Measurements from ENCODE around the gene CTR9. TPM values are rescaled to one million over a fixed set of nuclear protein-coding genes. Genes with fewer than 3 reads are reported as not detected.

CTR9 gene
- total RNA-seq, 2 donors from 2014 or later = 22.5 to 24.5 TPM

DNA sequence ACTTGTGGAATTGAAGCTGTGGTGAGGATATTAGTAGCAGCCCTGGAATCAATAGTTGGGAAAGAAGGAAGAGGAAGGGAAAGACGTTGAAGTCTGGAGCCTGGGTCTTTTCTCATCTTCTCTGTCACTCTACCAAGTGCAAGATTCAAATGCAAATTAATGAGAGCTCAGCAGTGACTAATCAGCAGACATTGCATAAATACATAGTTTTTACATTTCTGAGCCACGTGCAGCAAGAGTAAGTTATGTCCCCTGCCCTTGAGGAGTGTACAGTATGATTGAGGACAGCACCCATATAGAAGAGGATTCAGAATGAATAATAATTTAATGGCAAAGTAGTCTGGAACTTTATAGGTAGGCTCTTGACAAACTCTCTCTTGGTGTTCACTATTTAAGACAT is 23.8 kb downstream of the CTR9 start:
- intact Hi-C loops (cut with DNase I) = no loop called here
- no peak for DNase-seq
- no peak for ATAC-seq

DNA sequence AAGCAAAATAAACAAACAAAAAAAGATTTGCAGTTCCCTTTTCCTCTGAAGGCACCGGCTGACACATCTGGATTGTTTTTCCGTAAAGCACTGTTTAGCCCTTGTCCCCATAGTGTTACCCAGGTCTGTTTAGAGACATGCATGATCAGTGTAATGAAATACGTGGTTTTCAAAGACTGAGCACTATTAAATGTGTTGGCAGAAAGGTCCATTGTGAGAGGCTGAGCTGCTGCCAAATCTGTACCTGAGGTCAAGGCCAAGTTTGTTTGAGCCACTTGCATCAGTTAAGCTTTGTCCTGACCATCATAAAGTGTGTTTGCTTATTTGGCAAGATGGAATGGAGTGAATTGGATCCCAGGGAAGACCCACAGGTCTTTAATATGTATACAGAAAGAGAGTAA is 26.3 kb downstream of the CTR9 start:
- DNase-seq (no peak), ATAC-seq (no peak)
- intact Hi-C loops (cut with DNase I) = no loop called here

DNA sequence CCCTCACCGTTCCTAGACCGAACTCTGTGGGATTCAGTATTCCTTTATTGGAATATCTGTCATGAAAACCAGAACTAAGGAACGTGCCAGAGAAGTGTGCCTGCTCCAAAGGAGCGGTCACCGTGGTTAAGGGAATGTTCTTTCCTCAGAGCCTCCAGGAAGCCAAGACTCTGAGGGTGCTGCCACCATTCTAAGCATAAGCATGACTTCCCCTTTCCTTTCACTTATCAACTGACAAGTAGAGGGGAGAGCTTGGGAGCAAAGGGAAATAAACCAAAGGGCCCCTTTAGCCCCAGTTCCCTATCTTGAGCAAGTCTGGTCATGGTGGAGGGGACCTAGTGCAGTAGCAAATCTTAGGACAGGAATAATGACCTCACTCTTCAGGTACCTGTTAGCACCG is 26.8 kb downstream of the CTR9 start:
- intact Hi-C loops (cut with DNase I) = no loop called here
- ATAC-seq (peak in 1 of 2 donors; percentile 30), DNase-seq (no peak)

GRCh38 chr11:10778217-10778970 is 27.3 kb downstream of the CTR9 start:
- DNase-seq (peak; percentile 66), ATAC-seq (peak; percentile 81 to 90)
- intact Hi-C loops (cut with DNase I) = no loop called here

GRCh38 chr11:10779086-10779485 is 28.0 kb downstream of the CTR9 start:
- DNase-seq (no peak), ATAC-seq (no peak)
- intact Hi-C loops (cut with DNase I) = no loop called here

DNA sequence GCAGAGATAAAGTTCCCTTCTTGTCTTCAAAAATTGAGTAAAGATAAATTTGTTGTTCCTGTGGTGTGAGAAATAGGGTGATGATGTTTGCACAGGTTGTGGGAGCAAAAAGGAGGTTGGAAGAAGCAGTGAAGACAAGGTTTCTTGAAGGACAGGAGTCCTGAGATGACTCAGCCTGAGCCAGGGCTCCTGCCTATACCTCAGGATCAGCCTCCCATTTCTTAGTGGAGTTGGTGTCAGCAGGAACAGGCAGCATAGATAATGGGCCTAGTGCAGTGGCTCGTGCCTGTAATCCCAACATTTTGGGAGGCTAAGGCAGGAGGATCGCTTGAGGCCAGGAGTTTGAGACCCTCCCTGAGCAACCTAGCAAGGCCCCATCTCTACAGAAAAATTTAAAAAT is 29.0 kb downstream of the CTR9 start:
- intact Hi-C loops (cut with DNase I) = no loop called here
- ATAC-seq (no peak), DNase-seq (no peak)

- intact Hi-C loops (cut with DNase I) = no loop called here
- DNase-seq = no peak
- peak; percentile 67 to 69 for ATAC-seq
These were observed 33.4 kb downstream of the CTR9 start for GRCh38 chr11:10784232-10785145.

- DNase-seq (no peak), ATAC-seq (no peak)
- intact Hi-C loops (cut with DNase I) = no loop called here
These were observed 34.1 kb downstream of the CTR9 start for GRCh38 chr11:10785146-10785474.

DNA sequence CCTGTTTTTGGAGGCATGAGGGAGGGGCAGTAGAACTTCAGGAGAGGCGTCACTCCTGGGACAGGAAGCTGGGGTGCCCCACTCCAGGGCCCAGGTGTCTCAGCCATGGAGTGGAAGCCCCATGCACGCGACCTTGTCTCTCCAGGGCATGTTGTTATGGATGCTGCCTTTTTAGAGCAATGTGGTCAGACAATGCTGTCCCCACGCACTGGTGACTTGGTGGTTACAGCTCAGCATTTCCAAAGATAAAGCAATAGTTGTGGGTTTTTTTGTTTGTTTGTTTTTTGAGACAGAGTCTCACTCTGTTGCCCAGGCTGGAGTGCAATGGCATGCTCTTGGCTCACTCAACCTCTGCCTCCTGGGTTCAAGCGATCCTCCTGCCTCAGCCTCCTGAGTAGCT is 35.4 kb downstream of the CTR9 start:
- intact Hi-C loops (cut with DNase I) = no loop called here
- DNase-seq (no peak), ATAC-seq (no peak)

DNA sequence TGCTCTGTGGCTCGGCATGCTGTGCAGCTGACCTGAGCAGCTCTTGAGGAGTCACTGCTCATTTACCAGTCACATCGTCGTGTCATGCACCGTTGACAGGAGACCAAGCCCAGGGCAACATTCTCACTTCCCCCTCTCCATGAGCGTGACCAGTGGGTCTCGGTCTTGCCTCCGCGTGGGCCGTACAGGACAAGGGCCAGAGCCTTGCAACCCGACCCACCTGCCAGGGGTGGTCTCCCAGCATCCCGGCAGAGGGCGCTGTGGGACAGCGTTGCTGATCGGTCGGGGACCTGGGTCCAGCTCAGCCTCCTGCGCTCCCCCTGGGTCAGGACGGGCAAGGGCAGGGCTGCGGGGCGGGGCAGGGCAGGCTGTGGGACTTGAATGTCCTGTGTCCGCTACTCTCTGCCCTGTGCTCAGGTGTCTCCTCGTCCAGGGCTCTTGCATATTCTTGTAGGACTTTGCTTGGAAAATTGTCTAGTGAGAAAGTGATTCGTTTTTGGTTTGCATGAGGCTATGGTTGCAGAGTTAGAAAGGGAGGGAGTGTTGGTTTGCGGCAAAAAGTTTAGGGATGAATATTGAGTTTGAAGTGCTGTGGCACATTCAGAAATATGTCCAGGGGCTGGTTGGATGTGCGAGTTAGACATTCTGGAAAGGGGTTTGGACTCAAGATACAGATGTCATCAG is 41.5 kb downstream of the CTR9 start:
- ATAC-seq (peak; percentile 92 to 98), DNase-seq (peak; percentile 91)
- intact Hi-C loops (cut with DNase I) = loop anchor here (2.0 to 10.0 kb wide), 4 partner anchors 112 to 230 kb away; no protein-coding TSS in a partner anchor

GRCh38 chr11:10793470-10794255 is 42.6 kb downstream of the CTR9 start:
- ATAC-seq (no peak), DNase-seq (no peak)
- intact Hi-C loops (cut with DNase I) = loop anchor here (2.0 to 10.0 kb wide), 4 partner anchors 111 to 229 kb away; no protein-coding TSS in a partner anchor

DNA sequence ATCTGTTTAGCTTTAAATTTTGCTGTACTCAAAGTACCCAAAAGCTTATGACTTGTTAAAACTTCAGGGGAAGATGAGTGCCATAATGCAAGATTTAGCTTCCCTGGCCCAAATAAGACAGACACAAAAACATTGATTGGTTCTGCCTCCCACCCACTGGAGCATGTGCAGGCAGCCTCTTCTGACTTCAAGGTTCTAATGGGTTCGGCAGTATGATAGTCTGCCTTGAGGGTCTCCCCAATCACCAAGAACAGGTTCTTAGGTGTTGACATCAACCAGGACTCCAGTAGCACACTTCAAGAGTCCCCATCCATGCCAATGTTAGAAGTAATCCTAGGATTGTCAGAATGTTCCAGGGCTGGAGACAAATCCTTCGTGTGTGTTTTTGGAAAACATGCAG is 45.1 kb downstream of the CTR9 start:
- ATAC-seq (no peak), DNase-seq (no peak)
- intact Hi-C loops (cut with DNase I) = loop anchor here in 1 of 2 donors (10.0 kb wide), 1 partner anchor 109 kb away; no protein-coding TSS in a partner anchor

DNA sequence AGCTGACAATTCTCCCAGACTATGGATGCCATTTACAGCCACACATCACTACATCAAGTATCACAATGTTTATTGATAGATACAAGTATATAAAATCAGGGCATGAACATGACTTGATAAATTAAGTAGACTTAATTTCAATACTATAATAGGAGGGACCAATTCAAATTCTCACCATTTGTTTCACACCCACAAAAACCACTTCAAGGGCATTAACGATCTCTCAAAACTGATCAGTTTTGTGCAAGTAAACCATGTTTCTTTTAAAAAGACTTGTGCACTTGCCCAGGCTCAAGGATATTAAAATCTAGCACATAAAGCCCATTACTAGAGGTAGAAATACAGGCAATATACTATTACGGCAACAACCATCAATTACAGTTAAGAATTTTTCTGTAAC is 46.0 kb downstream of the CTR9 start:
- ATAC-seq (no peak), DNase-seq (no peak)
- intact Hi-C loops (cut with DNase I) = loop anchor here in 1 of 2 donors (10.0 kb wide), 1 partner anchor 108 kb away; no protein-coding TSS in a partner anchor

DNA sequence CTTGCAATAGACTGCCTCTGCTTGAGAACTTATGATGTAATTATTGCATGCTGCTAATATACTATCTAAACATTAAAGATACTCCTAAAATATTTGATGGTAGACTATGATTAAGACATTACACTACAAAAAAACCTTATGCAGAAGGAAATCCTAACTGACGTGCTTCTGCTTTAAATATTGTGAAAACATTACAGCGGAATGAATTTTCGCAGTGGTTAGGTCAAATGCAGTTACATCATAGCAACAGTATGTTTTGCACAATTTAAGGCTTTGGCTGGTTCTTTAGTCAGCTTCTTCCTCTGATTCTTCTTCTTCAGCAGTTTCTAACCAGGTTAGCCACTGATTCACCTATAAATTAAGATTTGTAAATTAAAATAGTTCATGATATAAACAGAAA is 46.5 kb downstream of the CTR9 start:
- no peak for DNase-seq
- intact Hi-C loops (cut with DNase I) = loop anchor here in 1 of 2 donors (10.0 kb wide), 1 partner anchor 107 kb away; no protein-coding TSS in a partner anchor
- ATAC-seq = no peak

GRCh38 chr11:10798330-10798928 is 47.4 kb downstream of the CTR9 start:
- intact Hi-C loops (cut with DNase I) = loop anchor here in 1 of 2 donors (10.0 kb wide), 1 partner anchor 106 kb away; no protein-coding TSS in a partner anchor

DNA sequence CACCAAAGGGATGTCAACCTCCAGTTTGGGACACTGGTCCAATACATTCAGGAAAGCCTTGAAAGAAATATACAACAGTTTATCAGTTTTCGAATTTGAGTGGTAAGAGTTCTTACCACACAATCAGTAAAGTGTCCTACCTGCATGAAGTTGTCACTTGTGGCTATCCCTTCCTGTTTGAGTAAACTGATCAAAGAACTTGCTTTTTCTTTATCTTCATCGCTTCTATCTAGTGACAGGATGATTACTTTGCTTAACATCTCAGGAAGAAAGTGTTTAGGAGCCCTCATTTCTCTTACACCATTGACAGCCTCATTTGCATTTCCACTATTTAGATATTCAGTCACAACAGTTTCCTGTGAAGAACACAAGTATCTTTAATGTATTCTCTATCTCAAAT is 49.2 kb downstream of the CTR9 start:
- DNase-seq = no peak
- intact Hi-C loops (cut with DNase I) = no loop called here
- no peak for ATAC-seq

More at GRCh38 chr11:10798330-10798928, 47.4 kb downstream of the CTR9 start:
- no peak for ATAC-seq
- no peak for DNase-seq

GRCh38 chr11:10803676-10804075 is 52.6 kb downstream of the CTR9 start:
- intact Hi-C loops (cut with DNase I) = no loop called here

GRCh38 chr11:10805741-10806140 is 54.7 kb downstream of the CTR9 start:
- ATAC-seq = no peak
- no peak for DNase-seq
- intact Hi-C loops (cut with DNase I) = loop anchor here (5.0 kb wide), 2 partner anchors 52 to 97 kb away; partner anchors contain the start of gene ZBED5 (in 1 of the 2)

More at GRCh38 chr11:10803676-10804075, 52.6 kb downstream of the CTR9 start:
- DNase-seq = no peak
- no peak for ATAC-seq

Measured in left cardiac atrium (tissue), 4 donors.